GM10248 (cell line): Measurements from ENCODE around the gene SCGB1A1.

ENCODE experiments used
- CTCF ChIA-PET: fragments of 300-600 bp; sonication (Branson Sonifier 250); formaldehyde crosslinking; extraction: SDS; loops from one replicate; lab custom pipeline; 2021; ENCODE audit warnings: antibody characterized with exemption; lab: Yijun Ruan, JAX
- POLR2A ChIA-PET: fragments of 350-650 bp; sonication (Branson Sonifier 250); formaldehyde crosslinking; extraction: SDS; loops from one replicate; lab custom pipeline; 2020; ENCODE audit warnings: antibody characterized with exemption; lab: Yijun Ruan, JAX
- DNase-seq: peaks from one replicate; pipeline ENCODE4 v3.0.0; 2012; ENCODE audit errors: extremely low spot score
- TF ChIP-seq, protein P1 (sequence below): IDR thresholded peaks from 2 replicates; pipeline ENCODE4 v1.5.1; 2012; ENCODE audit warnings: mild to moderate bottlenecking, low read depth; ENCODE audit errors: extremely low read depth, missing control alignments, control extremely low read depth

The SCGB1A1 gene

GRCh38 chr11:62466444-62466843 is 47.6 kb downstream of the SCGB1A1 start:
- CTCF ChIA-PET = interaction anchor here (1.1 to 2.2 kb wide), 2 partner anchors 42 to 76 kb away, joined by 4 to 7 read pairs; no protein-coding TSS in a partner anchor
- TF ChIP-seq, protein P1, sequence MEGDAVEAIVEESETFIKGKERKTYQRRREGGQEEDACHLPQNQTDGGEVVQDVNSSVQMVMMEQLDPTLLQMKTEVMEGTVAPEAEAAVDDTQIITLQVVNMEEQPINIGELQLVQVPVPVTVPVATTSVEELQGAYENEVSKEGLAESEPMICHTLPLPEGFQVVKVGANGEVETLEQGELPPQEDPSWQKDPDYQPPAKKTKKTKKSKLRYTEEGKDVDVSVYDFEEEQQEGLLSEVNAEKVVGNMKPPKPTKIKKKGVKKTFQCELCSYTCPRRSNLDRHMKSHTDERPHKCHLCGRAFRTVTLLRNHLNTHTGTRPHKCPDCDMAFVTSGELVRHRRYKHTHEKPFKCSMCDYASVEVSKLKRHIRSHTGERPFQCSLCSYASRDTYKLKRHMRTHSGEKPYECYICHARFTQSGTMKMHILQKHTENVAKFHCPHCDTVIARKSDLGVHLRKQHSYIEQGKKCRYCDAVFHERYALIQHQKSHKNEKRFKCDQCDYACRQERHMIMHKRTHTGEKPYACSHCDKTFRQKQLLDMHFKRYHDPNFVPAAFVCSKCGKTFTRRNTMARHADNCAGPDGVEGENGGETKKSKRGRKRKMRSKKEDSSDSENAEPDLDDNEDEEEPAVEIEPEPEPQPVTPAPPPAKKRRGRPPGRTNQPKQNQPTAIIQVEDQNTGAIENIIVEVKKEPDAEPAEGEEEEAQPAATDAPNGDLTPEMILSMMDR = no peak
- POLR2A ChIA-PET = no interaction called here
- no peak for DNase-seq

DNA sequence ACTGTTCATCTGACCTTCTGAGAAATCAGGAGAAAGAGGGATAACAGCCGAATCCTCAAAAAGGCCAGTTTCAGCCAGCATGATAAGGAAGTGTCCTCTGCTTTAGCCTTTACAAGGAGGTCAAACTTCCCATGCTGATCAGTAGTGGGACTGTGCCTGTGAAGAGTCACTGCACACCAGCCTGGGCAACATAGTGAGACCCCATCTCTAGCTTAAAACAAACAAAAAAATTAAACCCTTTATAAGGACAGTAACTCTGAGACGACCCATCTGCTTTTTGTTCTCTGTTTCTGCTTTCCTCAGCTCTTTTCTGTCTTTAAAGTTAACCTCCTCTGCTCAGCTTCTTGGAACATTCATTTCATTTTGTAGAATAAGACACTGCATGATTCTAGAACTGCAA is 49.7 kb downstream of the SCGB1A1 start:
- POLR2A ChIA-PET = no interaction called here
- TF ChIP-seq, protein P1 = no peak
- DNase-seq = no peak
- CTCF ChIA-PET = interaction anchor here (1.3 kb wide), 1 partner anchor 10 kb away, joined by 4 read pairs; no protein-coding TSS in a partner anchor

DNA sequence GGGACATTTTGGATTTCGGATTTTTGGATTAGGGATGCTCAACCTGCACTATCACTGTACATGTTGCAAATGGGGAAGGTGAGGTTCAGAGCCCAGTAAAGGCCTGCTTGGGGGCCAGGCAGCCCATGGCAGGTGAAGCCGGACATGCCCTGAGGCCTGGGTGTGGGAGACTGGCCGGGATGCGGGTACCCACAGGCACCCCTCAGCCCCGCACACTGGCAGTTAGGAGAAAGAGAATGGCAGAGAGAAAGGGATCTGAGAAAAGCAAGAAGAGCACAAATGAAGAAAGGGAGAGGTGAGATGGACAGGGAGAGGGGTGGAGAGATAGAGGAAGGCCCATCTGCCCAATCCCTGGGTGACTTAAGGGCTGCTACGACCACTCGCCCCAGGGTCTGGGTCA is 52.8 kb downstream of the SCGB1A1 start:
- TF ChIP-seq, protein P1 = no peak
- ChIA-PET CTCF (no interaction called here), POLR2A (no interaction called here)
- DNase-seq = no peak

DNA sequence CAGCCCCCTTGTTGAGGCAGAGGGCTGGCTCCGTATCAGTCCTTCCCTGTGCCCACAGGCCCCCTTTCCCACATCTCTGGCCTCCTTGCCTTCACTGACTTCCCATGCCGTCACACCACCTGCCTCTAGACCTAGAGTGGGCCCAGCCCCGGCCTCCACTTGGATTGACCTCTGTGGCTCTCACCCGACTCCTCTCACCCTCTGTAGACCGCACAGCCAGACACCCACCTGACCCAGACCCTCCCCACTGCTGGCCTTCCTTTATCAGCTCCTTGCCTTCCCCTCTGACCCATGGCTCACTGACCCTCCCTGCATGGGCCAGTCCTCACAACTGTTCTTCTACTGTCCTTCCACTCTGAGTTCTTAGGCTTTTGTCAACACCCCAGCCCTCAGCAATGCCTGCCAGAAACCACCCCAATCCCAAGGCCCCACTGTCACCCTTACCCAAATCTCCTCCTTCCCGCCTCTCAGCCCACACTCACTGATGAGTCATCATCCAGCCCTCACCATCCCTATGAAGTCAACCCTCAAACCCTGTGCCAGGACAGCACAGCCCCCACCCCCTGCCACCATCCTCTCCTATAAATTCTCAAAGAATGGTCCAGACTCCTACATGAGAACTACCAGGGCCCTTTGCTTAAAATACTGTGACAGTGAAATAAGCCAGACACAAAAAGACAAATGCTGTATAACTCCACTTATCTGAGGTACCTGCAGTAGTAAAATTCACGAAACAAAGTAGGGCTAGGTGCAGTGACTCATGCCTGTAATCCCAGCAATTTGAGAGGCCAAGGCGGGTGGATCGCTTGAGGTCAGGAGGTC is 53.4 kb downstream of the SCGB1A1 start:
- DNase-seq = no peak
- ChIA-PET POLR2A (no interaction called here), CTCF (no interaction called here)
- TF ChIP-seq, protein P1 = no peak
